GM08714 (cell line): ENCODE measurements around the gene SPACA4.
A peak's percentile ranks its signal among the peaks of the same experiment; 100 is the strongest.

Experiments used
- H3K4me3 ChIP-seq: fragments of 200-500 bp; sonication (Bioruptor generic); 2 replicates; pipeline ENCODE4 v1.5.1; 2014; ENCODE audit warnings: mild to moderate bottlenecking, low read length, inconsistent platforms
- ZNF274 ChIP-seq: IDR thresholded peaks from 2 replicates; pipeline ENCODE4 v1.6.1; 2012; ENCODE audit warnings: mild to moderate bottlenecking, low read depth, low read length

The SPACA4 gene

DNA sequence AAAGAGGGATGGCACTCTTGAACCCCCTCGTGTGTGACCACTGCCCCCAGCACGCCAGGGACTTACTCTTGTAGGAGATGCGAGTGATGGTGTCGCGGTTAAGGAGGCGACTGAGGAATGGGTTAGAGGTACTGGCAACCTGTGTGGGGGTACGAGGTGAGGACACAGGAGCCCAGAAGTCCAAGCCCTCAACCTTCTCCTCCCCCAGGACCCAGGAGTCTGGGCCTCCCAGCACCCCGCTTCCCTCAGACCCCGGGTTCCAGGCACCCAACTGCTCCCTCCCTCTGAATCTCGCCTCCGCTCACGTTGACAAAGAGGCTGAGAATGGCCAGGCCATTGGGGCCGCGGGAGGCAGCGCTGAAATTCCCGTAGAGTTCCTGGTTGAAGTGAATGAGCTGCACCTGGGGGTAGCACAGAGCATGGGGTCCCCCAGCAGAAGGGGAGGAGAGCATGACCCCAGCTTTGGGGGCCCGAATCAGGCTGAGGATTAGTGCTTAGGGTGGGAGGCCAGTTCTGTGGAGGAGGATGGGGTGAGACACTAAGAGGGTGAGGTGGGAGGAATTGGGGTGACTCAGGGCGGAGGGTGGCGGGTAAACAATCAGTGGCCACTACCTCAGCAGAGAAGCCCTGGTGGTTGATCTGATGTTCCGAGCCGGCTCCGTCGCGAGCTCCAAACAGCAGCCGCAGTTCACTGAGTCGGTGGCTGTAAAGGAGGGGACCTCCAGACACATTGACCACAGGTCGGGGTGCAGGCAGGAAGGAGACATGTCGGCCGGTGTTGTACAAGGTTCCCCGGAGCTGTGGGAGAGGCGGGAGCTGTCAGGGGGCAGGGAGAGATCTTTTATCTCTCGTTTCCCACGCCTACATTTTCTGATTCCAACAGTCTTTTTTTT lies 33.2 kb downstream of the SPACA4 start:
- no peak for TF ChIP-seq ZNF274
- H3K4me3 ChIP-seq = no peak overlapping the region

DNA sequence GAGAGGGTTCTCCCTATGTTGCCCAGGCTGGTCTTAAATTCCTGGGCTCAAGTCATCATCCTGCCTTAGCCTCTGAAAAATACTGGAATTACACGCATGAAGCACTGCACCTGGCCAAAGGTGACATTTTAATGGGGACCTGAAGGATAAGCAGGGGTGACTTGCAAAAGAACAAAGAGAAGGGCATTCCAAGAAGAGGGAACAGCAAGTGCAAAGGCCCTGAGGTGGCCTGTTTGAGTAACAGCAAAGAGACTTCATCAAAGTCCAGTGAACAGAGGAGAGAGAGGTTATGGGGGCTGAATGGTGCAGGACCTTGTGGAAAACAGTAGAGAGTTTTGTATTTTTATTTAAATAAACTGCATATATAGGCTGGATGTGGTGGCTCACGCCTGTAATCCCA lies 35.3 kb downstream of the SPACA4 start:
- H3K4me3 ChIP-seq = no peak overlapping the region

DNA sequence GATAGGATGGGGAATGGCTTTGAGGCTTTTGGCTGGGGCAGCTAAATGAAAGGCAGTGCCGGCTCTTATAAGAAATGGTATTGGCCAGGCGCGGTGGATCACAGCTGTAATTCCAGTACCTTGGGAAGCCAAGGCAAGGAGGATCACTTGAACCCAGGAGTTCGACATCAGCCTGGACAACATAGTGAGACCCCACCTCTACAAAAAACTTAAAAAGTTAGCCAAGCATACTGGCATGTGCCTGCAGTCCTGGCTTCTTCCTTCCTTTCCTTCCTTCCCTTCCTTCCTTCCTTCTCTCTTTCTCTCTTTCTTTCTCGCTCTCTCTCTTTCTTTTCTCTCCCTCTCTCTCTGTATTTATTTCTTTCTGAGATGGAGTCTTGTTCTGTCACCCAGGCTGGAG lies 36.3 kb downstream of the SPACA4 start:
- no peak overlapping the region for H3K4me3 ChIP-seq
- no peak for TF ChIP-seq ZNF274

More for the DNA sequence above, 35.3 kb downstream of the SPACA4 start:
- TF ChIP-seq ZNF274 = no peak

DNA sequence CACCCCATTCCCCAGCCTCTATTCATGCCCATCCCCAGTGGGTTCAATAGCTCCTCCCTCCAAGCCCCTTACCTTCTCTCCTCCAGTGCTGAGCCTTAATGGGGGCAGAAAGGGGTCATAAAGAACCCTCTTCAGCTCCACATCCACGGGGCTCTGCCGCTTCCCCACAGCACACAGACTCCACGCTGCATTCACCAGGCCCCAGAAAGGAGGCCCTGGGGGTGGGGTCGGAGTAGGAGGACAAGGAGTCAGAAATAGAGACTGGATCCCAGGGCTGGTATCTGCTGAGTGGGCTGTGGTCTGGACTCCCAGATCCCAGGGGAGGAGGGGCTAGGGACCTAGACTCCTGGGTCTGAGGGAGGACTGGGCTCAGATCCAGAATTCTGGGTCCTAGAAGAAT lies 37.8 kb downstream of the SPACA4 start:
- no peak for TF ChIP-seq ZNF274
- no peak overlapping the region for H3K4me3 ChIP-seq

DNA sequence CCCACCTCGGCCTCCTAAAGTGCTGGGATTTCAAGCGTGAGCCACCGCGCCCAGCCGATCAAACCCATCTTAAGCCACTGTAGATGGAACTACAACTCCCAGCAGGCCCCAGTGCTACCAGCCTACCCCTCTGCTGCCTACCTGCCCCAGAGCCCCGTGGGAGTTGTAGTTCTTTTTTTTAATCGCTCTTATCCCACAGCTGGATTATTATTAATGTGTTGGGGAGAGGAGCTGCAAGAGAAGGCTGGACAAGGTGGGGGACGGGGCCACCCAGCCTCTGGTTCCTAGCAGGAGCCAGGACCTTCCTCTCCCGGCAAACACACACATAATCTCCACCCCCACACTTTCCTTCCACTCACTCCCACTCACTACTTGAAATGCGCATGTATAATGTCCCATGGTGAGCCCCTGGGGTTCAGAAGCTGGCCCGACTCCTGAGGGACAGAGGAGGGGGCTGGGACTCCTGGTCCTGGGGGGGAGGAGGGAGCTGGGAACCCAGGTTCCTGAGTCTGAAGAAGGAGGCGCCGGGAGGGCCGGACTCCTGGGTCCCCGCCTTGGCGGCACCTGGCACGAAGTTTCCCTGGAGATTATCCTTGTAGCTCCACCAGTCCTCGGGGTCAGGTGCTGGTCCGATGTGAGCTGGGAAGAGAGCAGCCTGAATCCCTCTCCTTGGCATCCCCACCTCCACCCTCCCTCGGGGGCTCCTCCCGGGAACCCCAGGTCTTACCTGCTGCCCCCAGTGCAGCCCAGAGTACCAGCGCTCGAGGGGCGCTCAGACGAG lies 38.5 kb downstream of the SPACA4 start:
- TF ChIP-seq ZNF274 = no peak
- H3K4me3 ChIP-seq = no peak overlapping the region

DNA sequence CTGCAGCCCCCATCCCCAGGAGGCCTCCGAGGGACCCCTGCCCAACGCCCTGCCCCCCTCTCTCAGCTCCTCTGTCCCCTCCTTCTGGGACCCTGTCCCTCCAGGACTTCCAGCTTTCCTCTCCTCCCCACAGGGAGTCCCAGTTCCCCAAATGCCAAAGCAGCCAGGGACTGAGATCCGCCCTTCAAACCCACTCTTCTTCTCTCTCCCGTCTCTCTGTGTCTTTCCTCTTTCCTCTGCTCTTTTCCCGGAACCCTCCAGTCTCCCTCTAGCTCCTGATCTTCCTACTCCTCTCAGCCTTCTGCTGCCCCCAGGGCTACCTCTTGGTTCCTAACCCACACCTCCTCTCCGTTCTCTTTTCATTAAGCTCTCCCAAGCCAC lies 39.1 kb downstream of the SPACA4 start:
- no peak for TF ChIP-seq ZNF274
- peak overlapping the region; percentile 44; the same call in 1 of the 2 replicates for H3K4me3 ChIP-seq

DNA sequence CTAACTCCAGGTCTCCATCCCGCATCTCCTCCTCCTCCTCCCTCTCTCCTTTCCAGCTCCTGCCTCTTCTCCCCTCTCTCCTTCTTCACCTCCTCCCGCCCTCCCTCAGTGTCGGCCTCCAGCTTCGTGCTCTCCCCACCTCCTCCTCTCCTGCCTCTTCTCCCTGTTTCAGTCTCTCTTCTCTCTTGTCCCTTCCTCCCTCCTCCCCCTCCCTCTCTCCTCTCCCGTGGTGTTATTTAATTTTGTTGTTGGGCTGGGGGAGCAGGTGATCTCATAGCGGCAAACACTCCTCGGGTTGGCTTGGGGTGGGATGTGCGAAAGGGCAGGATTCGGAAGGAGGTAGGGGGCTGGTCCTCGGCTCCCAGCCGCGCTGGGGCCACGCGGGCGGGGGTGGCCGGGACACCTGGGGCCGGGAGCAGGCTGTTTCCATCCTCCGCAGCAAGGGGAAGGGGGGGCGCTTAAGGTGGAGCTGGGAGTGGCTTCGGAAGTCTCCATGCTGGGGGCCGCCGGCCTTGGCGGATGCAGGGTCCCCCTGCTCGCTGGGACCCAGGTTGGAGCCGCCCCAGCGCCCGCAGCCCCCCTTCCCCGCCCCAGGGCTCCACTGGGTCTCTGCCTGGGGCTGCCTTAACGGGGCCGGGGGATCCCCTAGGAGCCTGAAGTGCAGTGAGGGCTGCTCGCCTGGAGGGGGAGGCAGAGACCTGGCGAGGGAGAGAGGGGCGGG lies 39.6 kb downstream of the SPACA4 start, which contains the start of gene CA11:
Gene CA11, minus strand, starts transcription at position 187 of the 721 bp plus-strand sequence. CDS start 555 bp downstream, outside the sequence.
- no peak for TF ChIP-seq ZNF274
- peak within 1 kb of the TSS; percentile 44; the same call in 1 of the 2 replicates for H3K4me3 ChIP-seq

DNA sequence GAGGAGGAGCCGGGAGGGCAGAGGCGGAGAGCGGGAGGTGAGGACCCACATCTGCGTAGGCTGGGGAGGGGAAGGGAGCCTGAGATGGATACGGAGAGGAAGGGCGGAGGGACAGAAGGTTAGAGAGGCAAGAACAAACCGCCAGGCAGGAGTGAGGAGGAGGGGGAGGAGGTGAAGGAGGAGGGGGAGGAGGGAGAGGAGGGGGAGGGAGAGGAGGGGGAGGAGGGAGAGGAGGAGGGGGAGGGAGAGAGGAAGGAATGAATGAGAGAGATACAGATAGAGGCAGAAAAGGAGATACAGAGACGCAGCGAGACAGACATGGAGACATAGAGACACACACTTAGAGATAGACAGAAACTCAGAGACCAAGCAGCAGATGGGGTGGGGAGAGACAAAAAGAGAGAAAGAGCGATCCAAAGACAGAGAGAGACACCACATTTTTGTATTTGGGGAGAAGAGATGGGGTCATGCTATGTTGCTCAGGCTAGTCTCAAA lies 40.2 kb downstream of the SPACA4 start:
- no peak overlapping the region for H3K4me3 ChIP-seq
- TF ChIP-seq ZNF274 = no peak

DNA sequence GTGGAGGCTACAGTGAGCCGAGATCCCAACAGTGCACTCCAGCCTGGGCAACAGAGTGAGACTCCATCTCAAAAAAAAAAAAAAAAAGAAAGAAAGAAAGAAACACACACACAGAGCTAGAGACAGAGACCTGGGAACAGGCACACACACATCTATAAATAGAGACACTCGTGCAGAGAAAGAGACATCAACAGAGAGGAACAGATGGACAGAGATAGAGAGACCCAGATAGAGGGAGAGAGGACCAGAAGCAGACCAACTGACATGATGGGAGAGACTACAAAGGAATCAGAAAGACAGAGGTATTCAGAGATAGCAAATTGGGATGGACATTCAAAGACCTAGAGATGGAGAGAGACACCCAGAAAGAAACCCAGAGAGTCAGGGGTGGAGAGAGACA lies 41.6 kb downstream of the SPACA4 start:
- no peak overlapping the region for H3K4me3 ChIP-seq
- TF ChIP-seq ZNF274 = no peak

DNA sequence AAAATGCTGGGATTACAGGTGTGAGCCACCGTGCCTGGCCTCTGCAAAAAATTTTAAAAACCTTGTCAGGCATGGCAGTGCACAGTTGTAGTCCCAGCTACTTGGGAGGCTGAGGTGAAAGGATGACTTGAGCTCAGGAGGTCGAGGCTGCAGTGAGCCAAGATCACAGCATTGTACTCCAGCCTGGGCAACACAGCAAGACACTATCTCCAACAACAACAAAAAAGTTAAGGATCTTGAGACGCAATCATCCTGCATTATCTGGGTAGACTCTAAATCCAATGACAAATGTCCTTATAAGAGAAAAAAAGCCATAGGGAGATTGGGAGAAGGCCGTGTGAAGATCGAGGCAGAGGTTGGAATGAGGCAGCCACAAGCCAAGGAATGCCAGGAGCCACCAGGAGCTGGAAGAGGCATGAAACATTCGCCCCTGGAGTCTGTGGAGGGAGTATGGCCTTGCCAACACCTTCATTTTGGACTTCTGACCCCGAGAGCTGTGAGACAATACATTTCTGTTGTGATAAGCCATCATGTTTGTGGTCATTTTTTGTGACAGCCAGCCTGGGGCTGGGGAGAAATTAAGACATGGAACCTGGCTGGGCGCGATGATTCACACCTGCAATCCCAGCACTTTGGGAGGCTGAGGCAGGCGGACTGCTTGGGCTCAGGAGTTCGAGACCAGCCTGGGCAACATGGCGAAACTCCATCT lies 44.6 kb downstream of the SPACA4 start:
- no peak for TF ChIP-seq ZNF274
- H3K4me3 ChIP-seq = no peak overlapping the region

DNA sequence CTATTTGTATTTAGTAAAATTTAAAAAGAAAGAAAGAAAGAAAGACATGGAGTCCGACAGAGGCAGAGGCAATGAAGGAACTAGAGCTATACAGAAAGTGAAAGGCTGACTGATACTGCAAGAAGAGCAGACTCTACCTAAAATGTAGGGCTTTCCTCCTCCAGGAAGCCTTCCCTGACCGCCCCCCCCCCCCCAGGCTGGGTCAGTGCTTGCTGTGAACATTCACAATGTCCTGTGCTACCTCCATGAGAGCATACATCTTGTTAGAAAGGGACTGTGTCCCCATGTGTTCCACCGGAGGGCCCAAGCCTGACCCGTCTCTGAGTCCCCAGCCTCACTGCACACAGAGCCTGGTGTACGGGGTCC lies 45.1 kb downstream of the SPACA4 start:
- H3K4me3 ChIP-seq = no peak overlapping the region
- no peak for TF ChIP-seq ZNF274

DNA sequence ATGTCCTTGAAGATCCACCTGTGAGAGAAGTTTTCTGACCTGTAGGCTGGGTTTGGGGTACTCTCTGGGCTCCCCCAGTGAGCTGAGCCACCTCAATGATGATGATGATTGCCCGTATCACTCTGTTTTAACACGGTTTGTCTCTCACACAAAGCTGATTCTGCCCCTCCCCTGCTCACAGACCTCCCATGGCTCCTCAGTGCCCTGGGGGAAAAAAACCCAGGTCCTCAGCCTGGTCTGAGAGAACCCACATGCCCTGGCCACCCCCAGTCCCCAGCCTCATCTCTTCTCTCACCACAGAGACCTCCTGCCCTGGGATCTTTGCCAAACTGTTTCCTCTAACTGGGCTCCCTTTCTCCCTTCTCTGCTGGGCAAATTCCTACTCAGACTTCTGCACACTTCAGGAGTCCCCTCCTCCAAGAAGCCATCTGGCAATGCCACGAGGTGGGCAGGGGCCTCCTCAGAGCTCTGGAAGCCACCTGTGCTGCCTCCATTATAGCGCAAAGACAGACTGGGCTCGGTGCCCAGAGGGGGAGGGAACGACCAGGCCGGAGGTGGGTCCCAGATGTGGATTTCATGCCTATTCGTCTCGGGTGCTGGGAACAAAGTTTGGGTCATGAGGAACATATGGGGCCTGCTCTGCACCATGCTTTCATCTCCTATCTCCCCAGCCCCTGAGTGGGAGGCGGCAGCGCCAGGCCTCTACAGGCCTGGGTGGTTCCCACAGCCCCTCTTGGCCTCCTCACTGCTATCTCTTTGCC lies 47.9 kb downstream of the SPACA4 start:
- no peak for TF ChIP-seq ZNF274
- no peak overlapping the region for H3K4me3 ChIP-seq
